GM23338 (cell line): ENCODE measurements around the gene KDM4C. TPM values are rescaled to one million over a fixed set of nuclear protein-coding genes. Genes with fewer than 3 reads are reported as not detected.

Experiments used
- ATAC-seq: fragments of 200-7000 bp; cut with Tn5 transposase; 3 replicates; pipeline ENCODE4 v1.9.1; 2020
- DNase-seq: peaks from one replicate; pipeline ENCODE4 v3.0.0-alpha.2; 2015; ENCODE audit warnings: low spot score
- H2AFZ ChIP-seq: fragments of 200-600 bp; sonication (generic); 2 replicates; pipeline ENCODE4 v1.8.0; 2016; ENCODE audit warnings: antibody characterized with exemption, mild to moderate bottlenecking, moderate library complexity
- H3F3A ChIP-seq: fragments of 200-600 bp; sonication (generic); replicated peaks from 2 replicates; pipeline ENCODE4 v1.8.0; 2017; ENCODE audit warnings: antibody characterized with exemption, mixed run types, low read depth
- H3K27ac ChIP-seq: fragments of 200-600 bp; sonication (generic); 2 replicates; pipeline ENCODE4 v1.6.1; 2016; ENCODE audit warnings: low read depth
- H3K27me3 ChIP-seq: fragments of 200-600 bp; sonication (generic); 2 replicates; pipeline ENCODE4 v1.8.0; 2016; ENCODE audit warnings: mild to moderate bottlenecking, mixed run types, moderate library complexity; ENCODE audit not compliant: insufficient read depth
- H3K36me3 ChIP-seq: fragments of 200-600 bp; sonication (generic); 2 replicates; pipeline ENCODE4 v1.8.0; 2016; ENCODE audit warnings: mild to moderate bottlenecking; ENCODE audit not compliant: insufficient read depth
- H3K4me1 ChIP-seq: fragments of 200-600 bp; sonication (generic); 2 replicates; pipeline ENCODE4 v1.8.0; 2016; ENCODE audit warnings: mild to moderate bottlenecking, moderate library complexity; ENCODE audit not compliant: insufficient read depth
- H3K4me2 ChIP-seq: fragments of 200-600 bp; sonication (generic); 2 replicates; pipeline ENCODE4 v1.7.1; 2017; ENCODE audit warnings: mixed run types
- H3K4me3 ChIP-seq: fragments of 200-600 bp; sonication (generic); 2 replicates; pipeline ENCODE4 v1.6.1; 2016; ENCODE audit warnings: mixed run types
- H3K79me2 ChIP-seq: fragments of 200-600 bp; sonication (generic); replicated peaks from 2 replicates; pipeline ENCODE4 v1.8.0; 2017; ENCODE audit warnings: mild to moderate bottlenecking; ENCODE audit not compliant: insufficient read depth
- H3K9me2 ChIP-seq: fragments of 200-600 bp; sonication (generic); 2 replicates; pipeline ENCODE4 v1.8.0; 2017; ENCODE audit not compliant: insufficient read depth
- H4K20me1 ChIP-seq: fragments of 200-600 bp; sonication (generic); replicated peaks from 2 replicates; pipeline ENCODE4 v1.8.0; 2017; ENCODE audit warnings: mild to moderate bottlenecking; ENCODE audit not compliant: insufficient read depth
- H3K27ac Mint-ChIP-seq: 2 replicates; pipeline ENCODE4 v1.8.0; 2020; ENCODE audit warnings: inconsistent platforms, mild to moderate bottlenecking, moderate library complexity, mixed read lengths
- H3K27me3 Mint-ChIP-seq: 3 replicates; pipeline ENCODE4 v1.8.0; 2022; ENCODE audit warnings: low read depth, mild to moderate bottlenecking, moderate library complexity, mixed read lengths, inconsistent platforms; ENCODE audit not compliant: insufficient read depth, poor library complexity
- H3K36me3 Mint-ChIP-seq: 3 replicates; pipeline ENCODE4 v1.8.0; 2021; ENCODE audit warnings: low read depth, mild to moderate bottlenecking, inconsistent platforms, moderate library complexity, mixed read lengths
- H3K4me1 Mint-ChIP-seq: 3 replicates; pipeline ENCODE4 v1.8.0; 2020; ENCODE audit warnings: mild to moderate bottlenecking, inconsistent platforms, mixed read lengths
- H3K4me3 Mint-ChIP-seq: 3 replicates; pipeline ENCODE4 v1.8.0; 2021; ENCODE audit warnings: moderate library complexity, mild to moderate bottlenecking, inconsistent platforms, mixed read lengths
- H3K9me3 Mint-ChIP-seq: 3 replicates; pipeline ENCODE4 v1.8.0; 2020; ENCODE audit warnings: moderate library complexity, mild to moderate bottlenecking, inconsistent platforms, mixed read lengths
- CREB1 ChIP-seq: fragments of 250-450 bp; sonication (Bioruptor Pico); IDR thresholded peaks from 2 replicates; pipeline ENCODE4 v1.5.0; 2020; ENCODE audit warnings: low read depth, mild to moderate bottlenecking, moderate library complexity
- STAT1 ChIP-seq: IDR thresholded peaks from one replicate; pipeline ENCODE4 v1.6.1; 2016; ENCODE audit warnings: antibody characterized with exemption; ENCODE audit not compliant: unreplicated experiment
- ZNF114 ChIP-seq: fragments of 250-450 bp; sonication (Bioruptor Pico); IDR thresholded peaks from 2 replicates; pipeline ENCODE4 v1.5.0; 2020; ENCODE audit warnings: mild to moderate bottlenecking, moderate library complexity
- ZNF331 ChIP-seq: fragments of 250-450 bp; sonication (Bioruptor Pico); IDR thresholded peaks from 2 replicates; pipeline ENCODE4 v1.5.0; 2020; ENCODE audit warnings: low read depth, mild to moderate bottlenecking, moderate library complexity
- polyA plus RNA-seq: library from polyadenylated mRNA; unstranded; fragments of >200 nt; fragmentation: Nextera tagmentation; extraction: Ambion mirVana; gene quantifications from 2 replicates; pipeline ENCODE4 v1.2.1, GENCODE V29; 2016
- total RNA-seq: library from RNA; depleted of rRNA; stranded (reverse); fragments of >200 nt; shearing (Covaris generic); gene quantifications from 2 replicates; pipeline ENCODE4 v1.2.3, GENCODE V29; 2014
- TF ChIP-seq, protein P1 (sequence below): fragments of 250-450 bp; sonication (Bioruptor Pico); IDR thresholded peaks from 2 replicates; pipeline ENCODE4 v1.5.0; 2020; ENCODE audit warnings: mild to moderate bottlenecking, moderate library complexity

Gene KDM4C
- total and polyA plus RNA-seq, 2 experiments from 2014 or later = 12.0 to 43.8 TPM

DNA sequence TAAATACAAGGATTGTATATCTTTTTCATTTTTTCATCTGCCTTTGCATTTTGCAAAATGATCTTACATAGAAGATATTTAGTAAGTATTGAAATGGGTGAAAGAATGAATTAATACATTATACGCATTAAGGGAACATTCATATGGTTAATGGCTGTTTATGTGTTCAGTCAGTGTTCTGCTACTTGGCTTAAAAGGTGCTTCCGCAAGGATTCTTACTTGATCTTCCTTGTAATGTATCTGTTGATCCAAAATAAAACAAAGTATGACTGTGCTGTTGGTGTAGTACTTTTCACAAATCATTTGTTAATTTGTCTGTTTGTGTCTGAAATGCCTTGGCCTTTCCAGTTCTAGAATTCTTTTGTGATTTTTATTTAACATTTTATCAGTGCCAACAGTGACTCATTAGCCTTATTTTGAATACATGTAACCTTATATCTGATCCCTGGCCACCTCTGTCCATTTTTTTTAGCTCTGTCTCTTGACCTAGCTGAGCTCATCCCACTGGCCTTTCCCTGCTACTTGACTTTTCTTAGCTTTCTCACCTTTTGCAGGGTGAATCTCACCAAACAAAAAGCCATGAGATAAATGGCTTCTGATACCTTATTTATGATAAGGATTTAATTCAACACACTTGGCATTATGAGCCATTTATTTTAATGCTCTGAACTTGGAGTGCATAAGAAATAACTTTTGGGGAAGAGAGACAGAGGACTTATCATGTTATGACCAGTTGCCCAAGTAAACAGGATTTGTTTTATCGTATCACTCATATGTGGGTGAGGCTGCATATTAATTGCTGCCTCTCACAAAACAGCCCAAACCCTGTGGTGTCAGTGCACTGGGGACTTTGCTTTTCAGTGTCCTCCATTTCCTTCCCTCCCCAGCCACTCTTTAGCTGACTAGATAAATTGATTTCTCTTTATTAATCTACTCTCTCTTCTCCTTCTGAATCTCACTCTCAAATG lies 340.3 kb downstream of the KDM4C start:
- no peak for ATAC-seq
- H3K27ac Mint-ChIP-seq = no peak overlapping the region

More for the DNA sequence above, 340.3 kb downstream of the KDM4C start:
- Histone ChIP-seq H3K4me2 (no peak overlapping the region), H3F3A (no peaks in the 10 kb centered on the region), H3K79me2 (no peaks in the 10 kb centered on the region), H4K20me1 (no peaks in the 10 kb centered on the region), H3K9me2 (no peaks in the 10 kb centered on the region), H3K27me3 (no peaks in the 10 kb centered on the region), H2AFZ (no peak overlapping the region), H3K36me3 (no peaks in the 10 kb centered on the region), H3K4me3 (no peak overlapping the region), H3K27ac (no peak overlapping the region), H3K4me1 (peaks cover 5% of the 10 kb centered on the region)
- Mint-ChIP-seq H3K4me1 (peaks cover 8% of the 10 kb centered on the region), H3K4me3 (no peak overlapping the region), H3K27me3 (no peaks in the 10 kb centered on the region), H3K36me3 (peaks cover 19% of the 10 kb centered on the region), H3K9me3 (peaks cover 11% of the 10 kb centered on the region; the same call in 2 of the 3 replicates)
- no peak for DNase-seq
- no peak for TF ChIP-seq ZNF331
- TF ChIP-seq, protein P1, sequence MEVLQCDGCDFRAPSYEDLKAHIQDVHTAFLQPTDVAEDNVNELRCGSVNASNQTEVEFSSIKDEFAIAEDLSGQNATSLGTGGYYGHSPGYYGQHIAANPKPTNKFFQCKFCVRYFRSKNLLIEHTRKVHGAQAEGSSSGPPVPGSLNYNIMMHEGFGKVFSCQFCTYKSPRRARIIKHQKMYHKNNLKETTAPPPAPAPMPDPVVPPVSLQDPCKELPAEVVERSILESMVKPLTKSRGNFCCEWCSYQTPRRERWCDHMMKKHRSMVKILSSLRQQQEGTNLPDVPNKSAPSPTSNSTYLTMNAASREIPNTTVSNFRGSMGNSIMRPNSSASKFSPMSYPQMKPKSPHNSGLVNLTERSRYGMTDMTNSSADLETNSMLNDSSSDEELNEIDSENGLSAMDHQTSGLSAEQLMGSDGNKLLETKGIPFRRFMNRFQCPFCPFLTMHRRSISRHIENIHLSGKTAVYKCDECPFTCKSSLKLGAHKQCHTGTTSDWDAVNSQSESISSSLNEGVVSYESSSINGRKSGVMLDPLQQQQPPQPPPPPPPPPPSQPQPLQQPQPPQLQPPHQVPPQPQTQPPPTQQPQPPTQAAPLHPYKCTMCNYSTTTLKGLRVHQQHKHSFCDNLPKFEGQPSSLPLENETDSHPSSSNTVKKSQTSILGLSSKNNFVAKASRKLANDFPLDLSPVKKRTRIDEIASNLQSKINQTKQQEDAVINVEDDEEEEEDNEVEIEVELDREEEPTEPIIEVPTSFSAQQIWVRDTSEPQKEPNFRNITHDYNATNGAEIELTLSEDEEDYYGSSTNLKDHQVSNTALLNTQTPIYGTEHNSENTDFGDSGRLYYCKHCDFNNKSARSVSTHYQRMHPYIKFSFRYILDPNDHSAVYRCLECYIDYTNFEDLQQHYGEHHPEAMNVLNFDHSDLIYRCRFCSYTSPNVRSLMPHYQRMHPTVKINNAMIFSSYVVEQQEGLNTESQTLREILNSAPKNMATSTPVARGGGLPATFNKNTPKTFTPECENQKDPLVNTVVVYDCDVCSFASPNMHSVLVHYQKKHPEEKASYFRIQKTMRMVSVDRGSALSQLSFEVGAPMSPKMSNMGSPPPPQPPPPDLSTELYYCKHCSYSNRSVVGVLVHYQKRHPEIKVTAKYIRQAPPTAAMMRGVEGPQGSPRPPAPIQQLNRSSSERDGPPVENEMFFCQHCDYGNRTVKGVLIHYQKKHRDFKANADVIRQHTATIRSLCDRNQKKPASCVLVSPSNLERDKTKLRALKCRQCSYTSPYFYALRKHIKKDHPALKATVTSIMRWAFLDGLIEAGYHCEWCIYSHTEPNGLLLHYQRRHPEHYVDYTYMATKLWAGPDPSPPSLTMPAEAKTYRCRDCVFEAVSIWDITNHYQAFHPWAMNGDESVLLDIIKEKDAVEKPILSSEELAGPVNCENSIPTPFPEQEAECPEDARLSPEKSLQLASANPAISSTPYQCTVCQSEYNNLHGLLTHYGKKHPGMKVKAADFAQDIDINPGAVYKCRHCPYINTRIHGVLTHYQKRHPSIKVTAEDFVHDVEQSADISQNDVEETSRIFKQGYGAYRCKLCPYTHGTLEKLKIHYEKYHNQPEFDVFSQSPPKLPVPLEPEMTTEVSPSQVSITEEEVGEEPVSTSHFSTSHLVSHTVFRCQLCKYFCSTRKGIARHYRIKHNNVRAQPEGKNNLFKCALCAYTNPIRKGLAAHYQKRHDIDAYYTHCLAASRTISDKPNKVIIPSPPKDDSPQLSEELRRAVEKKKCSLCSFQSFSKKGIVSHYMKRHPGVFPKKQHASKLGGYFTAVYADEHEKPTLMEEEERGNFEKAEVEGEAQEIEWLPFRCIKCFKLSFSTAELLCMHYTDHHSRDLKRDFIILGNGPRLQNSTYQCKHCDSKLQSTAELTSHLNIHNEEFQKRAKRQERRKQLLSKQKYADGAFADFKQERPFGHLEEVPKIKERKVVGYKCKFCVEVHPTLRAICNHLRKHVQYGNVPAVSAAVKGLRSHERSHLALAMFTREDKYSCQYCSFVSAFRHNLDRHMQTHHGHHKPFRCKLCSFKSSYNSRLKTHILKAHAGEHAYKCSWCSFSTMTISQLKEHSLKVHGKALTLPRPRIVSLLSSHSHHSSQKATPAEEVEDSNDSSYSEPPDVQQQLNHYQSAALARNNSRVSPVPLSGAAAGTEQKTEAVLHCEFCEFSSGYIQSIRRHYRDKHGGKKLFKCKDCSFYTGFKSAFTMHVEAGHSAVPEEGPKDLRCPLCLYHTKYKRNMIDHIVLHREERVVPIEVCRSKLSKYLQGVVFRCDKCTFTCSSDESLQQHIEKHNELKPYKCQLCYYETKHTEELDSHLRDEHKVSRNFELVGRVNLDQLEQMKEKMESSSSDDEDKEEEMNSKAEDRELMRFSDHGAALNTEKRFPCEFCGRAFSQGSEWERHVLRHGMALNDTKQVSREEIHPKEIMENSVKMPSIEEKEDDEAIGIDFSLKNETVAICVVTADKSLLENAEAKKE = no peak
- no peak for TF ChIP-seq CREB1 (CRISPR knock-in tag)
- no peak for TF ChIP-seq ZNF114 (CRISPR knock-in tag)
- TF ChIP-seq STAT1 = no peak
